DND-41 (cell line): ENCODE results near the gene PDGFRB.

Experiments
- ATAC-seq: fragments of 200-7000 bp; cut with Tn5 transposase; 3 replicates; pipeline ENCODE4 v1.9.1; 2021; ENCODE audit warnings: low read depth; ENCODE audit not compliant: insufficient read depth
- DNase-seq: peaks from one replicate; pipeline ENCODE4 v3.0.0-alpha.2; 2020
- H2AFZ ChIP-seq: 2 replicates; pipeline ENCODE4 v1.6.0; 2012; ENCODE audit warnings: low read depth, low read length
- H3K27ac ChIP-seq: 2 replicates; pipeline ENCODE4 v1.5.1; 2012; ENCODE audit warnings: low read length, inconsistent platforms
- H3K27me3 ChIP-seq: fragments of 200-600 bp; sonication (generic); 2 replicates; pipeline ENCODE4 v1.6.0; 2012; ENCODE audit warnings: low read length, mild to moderate bottlenecking, inconsistent platforms; ENCODE audit not compliant: insufficient read depth, poor library complexity
- H3K36me3 ChIP-seq: 2 replicates; pipeline ENCODE4 v1.5.1; 2012; ENCODE audit warnings: low read length, inconsistent platforms; ENCODE audit not compliant: insufficient read depth
- H3K4me1 ChIP-seq: 2 replicates; pipeline ENCODE4 v1.5.1; 2012; ENCODE audit warnings: mild to moderate bottlenecking, low read length; ENCODE audit not compliant: insufficient read depth
- H3K4me2 ChIP-seq: 2 replicates; pipeline ENCODE4 v1.6.0; 2012; ENCODE audit warnings: mild to moderate bottlenecking, moderate library complexity, low read length, inconsistent platforms; ENCODE audit not compliant: insufficient read depth
- H3K4me3 ChIP-seq, 2 experiments: fragments of 200-600 bp in 1 of 2; shearing (Covaris generic) in 1 of 2; 2 replicates each; pipeline ENCODE4 v1.5.1; 2012 to 2016; ENCODE audit warnings: inconsistent platforms in 2 of 2, low read length in 2 of 2, mild to moderate bottlenecking in 2 of 2, low read depth in 1 of 2, moderate library complexity in 1 of 2
- H3K79me2 ChIP-seq: 2 replicates; pipeline ENCODE4 v1.6.0; 2012; ENCODE audit warnings: low read length, inconsistent platforms; ENCODE audit not compliant: insufficient read depth
- H3K9ac ChIP-seq: 2 replicates; pipeline ENCODE4 v1.6.0; 2012; ENCODE audit warnings: low read depth, mild to moderate bottlenecking, inconsistent platforms, low read length, moderate library complexity
- H3K9me3 ChIP-seq: 2 replicates; pipeline ENCODE4 v1.5.1; 2012; ENCODE audit warnings: low read length, moderate library complexity, mild to moderate bottlenecking, inconsistent platforms; ENCODE audit not compliant: insufficient read depth, severe bottlenecking
- H4K20me1 ChIP-seq: 2 replicates; pipeline ENCODE4 v1.6.0; 2012; ENCODE audit warnings: low read length; ENCODE audit not compliant: insufficient read depth
- EZH2 ChIP-seq: IDR thresholded peaks from 3 replicates; pipeline ENCODE4 v1.6.1; 2012; ENCODE audit warnings: borderline replicate concordance, low read depth, mild to moderate bottlenecking, moderate library complexity, low read length, inconsistent platforms; ENCODE audit not compliant: severe bottlenecking
- TF ChIP-seq, protein P1 (sequence below): IDR thresholded peaks from 2 replicates; pipeline ENCODE4 v1.5.1; 2012; ENCODE audit warnings: borderline replicate concordance, low read length, moderate library complexity, mild to moderate bottlenecking; ENCODE audit not compliant: poor library complexity, severe bottlenecking; ENCODE audit errors: extremely low read depth

The PDGFRB gene

DNA sequence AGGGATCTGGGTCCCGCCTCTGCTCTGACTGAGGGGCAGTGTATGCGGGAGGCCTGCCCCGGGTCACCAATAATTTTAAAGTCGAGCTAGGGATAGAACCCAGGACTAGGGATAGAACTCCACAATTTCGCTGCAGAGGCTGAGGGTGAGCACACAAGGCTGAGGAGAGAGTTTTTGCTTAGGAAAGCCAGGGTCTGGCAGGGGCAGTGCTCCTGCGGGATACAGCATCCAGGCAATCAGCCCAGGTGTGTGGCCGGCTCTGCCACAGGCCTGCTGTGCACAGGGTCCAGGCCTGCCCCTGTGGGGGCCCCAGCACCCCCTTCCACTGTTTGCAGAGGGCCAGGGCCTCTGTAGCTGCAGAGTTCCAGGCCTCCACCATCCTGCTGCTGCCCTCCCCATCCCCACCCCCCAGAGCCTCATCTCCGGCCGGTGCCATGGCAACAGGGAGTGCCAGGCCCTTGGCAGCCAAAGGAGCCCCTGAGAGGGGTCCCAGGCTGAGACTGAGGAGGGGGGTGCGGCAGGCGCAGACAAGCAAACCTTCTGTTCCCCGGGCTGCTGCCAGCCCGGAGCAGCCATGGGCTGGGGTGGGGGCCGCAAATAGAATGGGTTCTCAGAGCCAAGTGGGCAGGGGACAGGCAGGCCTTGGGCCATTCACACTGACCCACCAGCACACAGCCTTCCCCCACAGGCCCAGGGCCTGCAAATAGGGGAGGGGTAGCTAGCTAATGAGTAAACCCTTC lies 8.6 kb downstream of the PDGFRB start:
- Histone ChIP-seq H3K79me2 (no peaks in the 10 kb centered on the region), H3K9ac (no peak overlapping the region), H2AFZ (no peak overlapping the region), H3K27me3 (no peaks in the 10 kb centered on the region), H3K4me3 (no peak overlapping the region), H4K20me1 (no peaks in the 10 kb centered on the region; the same call in 1 of the 2 replicates), H3K9me3 (no peaks in the 10 kb centered on the region), H3K4me2 (no peak overlapping the region), H3K27ac (no peak overlapping the region), H3K4me1 (peaks cover 9% of the 10 kb centered on the region), H3K36me3 (no peaks in the 10 kb centered on the region)
- ATAC-seq (no peak), DNase-seq (no peak)
- TF ChIP-seq EZH2, result no peak
- TF ChIP-seq, protein P1, sequence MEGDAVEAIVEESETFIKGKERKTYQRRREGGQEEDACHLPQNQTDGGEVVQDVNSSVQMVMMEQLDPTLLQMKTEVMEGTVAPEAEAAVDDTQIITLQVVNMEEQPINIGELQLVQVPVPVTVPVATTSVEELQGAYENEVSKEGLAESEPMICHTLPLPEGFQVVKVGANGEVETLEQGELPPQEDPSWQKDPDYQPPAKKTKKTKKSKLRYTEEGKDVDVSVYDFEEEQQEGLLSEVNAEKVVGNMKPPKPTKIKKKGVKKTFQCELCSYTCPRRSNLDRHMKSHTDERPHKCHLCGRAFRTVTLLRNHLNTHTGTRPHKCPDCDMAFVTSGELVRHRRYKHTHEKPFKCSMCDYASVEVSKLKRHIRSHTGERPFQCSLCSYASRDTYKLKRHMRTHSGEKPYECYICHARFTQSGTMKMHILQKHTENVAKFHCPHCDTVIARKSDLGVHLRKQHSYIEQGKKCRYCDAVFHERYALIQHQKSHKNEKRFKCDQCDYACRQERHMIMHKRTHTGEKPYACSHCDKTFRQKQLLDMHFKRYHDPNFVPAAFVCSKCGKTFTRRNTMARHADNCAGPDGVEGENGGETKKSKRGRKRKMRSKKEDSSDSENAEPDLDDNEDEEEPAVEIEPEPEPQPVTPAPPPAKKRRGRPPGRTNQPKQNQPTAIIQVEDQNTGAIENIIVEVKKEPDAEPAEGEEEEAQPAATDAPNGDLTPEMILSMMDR, result no peak

DNA sequence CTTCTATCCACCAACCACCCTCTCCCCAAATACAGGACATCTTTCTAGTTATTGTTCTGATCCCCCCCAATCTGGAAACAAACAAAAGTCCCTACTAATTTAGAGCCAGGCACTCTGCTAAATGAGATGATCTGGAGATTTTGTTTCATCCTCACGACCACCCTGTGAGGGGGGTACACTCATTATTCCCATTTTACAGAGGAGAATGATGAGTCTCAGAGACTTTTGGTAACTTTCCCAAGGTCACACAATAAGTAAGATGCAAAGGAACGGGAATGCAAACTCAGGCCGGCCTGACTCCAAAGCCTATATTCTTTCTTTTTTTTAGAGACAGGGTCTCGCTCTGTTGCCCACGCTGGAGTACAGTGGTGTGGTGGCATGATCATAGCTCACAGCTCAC lies 9.4 kb downstream of the PDGFRB start:
- H3K4me2 ChIP-seq, result no peak overlapping the region
- no peak overlapping the region for H3K9ac ChIP-seq
- no peak for TF ChIP-seq EZH2
- TF ChIP-seq, protein P1, result no peak

DNA sequence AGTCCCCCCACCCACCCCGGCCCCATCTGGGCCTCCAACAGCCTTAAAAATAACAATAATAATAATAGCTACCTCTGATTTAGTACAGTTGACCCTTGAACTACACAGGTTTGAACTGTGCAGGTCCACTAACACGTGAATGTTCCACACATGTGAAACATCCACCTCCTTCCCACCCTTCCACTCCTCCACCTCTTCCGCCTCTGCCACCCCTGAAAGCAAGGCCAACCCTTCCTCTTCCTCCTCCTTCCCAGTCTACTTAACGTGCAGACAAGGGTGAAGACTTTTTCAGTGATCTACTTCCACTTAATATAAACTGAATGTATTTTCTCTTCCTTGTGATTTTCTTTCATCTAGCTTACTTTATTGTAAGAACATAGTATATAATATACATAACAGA lies 10.8 kb downstream of the PDGFRB start:
- ATAC-seq, result no peak
- no peaks in the 10 kb centered on the region for H3K36me3 ChIP-seq
- peaks cover 5% of the 10 kb centered on the region for H3K4me1 ChIP-seq
- no peak for TF ChIP-seq EZH2
- TF ChIP-seq, protein P1, result no peak
- 0 out of 2 replicates have a peak, but pooled peaks cover 5% of the 10 kb centered on the region for H4K20me1 ChIP-seq
- H3K27ac ChIP-seq, result no peak overlapping the region
- DNase-seq, result no peak
- no peaks in the 10 kb centered on the region for H3K9me3 ChIP-seq
- H3K4me2 ChIP-seq, result no peak overlapping the region
- no peak overlapping the region for H3K4me3 ChIP-seq
- no peak overlapping the region for H3K9ac ChIP-seq
- no peaks in the 10 kb centered on the region for H3K79me2 ChIP-seq
- no peak overlapping the region for H2AFZ ChIP-seq
- no peaks in the 10 kb centered on the region for H3K27me3 ChIP-seq

More for the DNA sequence above, 9.4 kb downstream of the PDGFRB start:
- no peaks in the 10 kb centered on the region for H3K27me3 ChIP-seq
- H3K36me3 ChIP-seq, result no peaks in the 10 kb centered on the region
- no peak for DNase-seq
- peaks cover 9% of the 10 kb centered on the region for H3K4me1 ChIP-seq
- H4K20me1 ChIP-seq, result no peaks in the 10 kb centered on the region; the same call in 1 of the 2 replicates
- no peaks in the 10 kb centered on the region for H3K79me2 ChIP-seq
- H3K4me3 ChIP-seq, result no peak overlapping the region
- no peak overlapping the region for H2AFZ ChIP-seq
- H3K9me3 ChIP-seq, result no peaks in the 10 kb centered on the region
- no peak for ATAC-seq
- H3K27ac ChIP-seq, result no peak overlapping the region
